Stimulated activated CD4-positive, alpha-beta T cell treated with anti-CD3 and anti-CD28 coated beads, Interleukin-2, amount 100 ng/mL, for 24 hours (primary cell): ENCODE results near the gene KRT3.
"Not testable (repeated sequence)": the region's sequence is repeated elsewhere in the genome, so short reads cannot be mapped to it uniquely, and the experiment has no call there.

Experiments used
- DNase-seq, 2 donors: peaks; one replicate each; pipeline ENCODE4 v3.0.0-alpha.2; 2020

The KRT3 gene

DNA sequence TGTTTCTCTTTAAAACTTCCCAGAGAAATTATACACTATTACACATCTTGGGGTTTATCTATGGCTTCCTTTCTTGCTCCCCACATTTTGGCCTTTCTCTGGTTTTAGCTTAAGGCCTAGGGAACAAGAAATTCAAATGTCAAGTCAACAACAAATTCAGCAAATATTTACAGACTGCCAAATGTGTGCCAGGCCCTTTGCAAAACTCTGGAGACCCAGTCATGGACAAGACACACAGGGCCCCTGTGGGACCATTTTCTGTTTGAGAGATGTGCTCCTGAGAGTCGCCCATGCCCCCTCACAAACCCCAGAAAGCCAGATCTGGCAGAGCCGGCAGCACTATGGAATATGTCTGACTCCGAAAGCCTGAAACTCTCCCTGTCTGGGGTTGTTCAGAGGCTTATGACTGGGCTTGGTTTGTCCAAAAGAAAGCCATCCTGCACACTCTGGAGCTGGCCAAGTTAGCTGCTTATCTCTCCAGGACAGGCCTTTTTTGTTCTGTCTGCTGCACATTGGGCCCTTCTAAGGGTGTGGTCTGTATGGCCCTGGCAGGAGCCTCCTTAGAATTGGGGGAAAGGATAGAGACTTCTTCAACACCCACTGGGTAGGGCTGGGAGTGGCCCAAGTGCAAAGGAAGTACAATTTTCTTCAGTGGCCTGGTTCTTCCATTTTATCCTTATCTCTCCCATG, 1.1 kb upstream of the KRT3 start:
- DNase-seq = no peak

DNA sequence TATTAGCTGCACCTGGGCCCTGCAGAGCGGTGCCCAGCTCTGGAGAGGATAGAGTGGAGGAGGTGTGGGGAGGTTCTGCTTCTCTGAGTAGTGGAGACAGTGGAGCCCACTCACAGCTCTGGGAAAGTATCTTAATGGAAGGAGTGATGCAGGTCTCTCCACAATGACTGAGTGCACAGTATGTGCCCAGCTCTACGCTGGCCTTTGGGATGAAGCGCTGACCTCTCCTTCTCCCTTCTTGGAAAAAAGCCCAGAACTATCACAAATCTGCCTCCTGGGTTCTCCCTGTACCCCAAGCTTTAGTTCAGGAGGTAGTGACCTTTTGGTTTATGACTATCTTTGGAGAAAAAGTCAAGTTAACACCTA, 495 bp upstream of the KRT3 start:
- DNase-seq = no peak

DNA sequence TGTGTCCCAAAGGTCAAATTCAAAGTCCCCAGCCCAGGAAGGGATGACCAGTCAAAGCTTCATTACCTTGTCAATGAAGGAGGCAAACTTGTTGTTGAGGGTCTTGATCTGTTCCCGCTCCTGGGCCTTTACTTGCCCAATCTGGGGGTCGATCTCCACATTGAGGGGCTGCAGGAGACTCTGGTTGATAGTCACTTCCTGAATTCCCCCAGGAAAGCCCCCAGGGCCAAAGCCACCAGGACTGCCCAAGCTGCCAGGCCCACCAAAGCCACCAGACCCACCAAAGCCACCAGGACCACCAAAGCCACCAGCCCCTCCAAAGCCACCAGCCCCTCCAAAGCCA, 614 bp downstream of the KRT3 start:
- not testable (repeated sequence) for DNase-seq

DNA sequence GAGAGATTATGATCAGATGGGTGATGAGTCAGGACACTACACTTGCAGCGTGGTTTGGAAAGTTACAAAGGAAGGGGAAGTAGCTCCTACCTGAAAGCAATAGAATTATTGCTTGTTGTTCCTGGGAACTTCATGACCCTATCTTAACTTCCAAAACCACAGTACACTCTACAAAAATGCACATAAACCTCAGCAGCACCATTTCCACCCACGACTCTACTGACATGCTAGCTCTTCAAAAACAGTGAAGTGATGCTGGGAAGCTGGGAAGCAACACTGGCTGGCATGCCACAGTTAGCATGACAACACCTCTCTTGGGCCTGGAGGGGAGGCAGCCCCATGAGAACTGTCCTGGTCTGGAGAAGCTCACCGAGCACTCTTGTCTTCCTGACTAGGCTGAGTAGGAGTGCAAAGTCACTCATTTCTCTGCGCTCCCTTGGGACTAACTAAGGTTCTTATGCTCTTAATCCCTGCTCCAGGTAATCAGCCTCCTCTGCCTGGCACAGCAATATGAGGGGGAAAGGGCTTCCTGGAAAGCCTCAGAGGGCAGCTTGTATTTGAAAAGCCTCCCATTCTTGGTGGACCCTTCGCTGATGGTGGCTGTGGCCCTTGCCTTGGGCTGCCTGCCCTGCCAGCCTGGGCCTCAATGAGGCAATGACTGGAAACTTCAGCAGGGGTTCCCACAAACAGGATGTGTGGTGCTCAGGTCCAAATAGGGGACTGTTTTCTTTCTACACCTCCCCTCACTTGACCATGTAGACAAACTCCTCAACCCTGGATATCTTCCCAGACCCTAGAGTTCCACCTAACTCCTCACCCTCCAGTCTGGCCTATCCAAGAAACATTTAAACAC, 1.2 kb downstream of the KRT3 start:
- no peak for DNase-seq

DNA sequence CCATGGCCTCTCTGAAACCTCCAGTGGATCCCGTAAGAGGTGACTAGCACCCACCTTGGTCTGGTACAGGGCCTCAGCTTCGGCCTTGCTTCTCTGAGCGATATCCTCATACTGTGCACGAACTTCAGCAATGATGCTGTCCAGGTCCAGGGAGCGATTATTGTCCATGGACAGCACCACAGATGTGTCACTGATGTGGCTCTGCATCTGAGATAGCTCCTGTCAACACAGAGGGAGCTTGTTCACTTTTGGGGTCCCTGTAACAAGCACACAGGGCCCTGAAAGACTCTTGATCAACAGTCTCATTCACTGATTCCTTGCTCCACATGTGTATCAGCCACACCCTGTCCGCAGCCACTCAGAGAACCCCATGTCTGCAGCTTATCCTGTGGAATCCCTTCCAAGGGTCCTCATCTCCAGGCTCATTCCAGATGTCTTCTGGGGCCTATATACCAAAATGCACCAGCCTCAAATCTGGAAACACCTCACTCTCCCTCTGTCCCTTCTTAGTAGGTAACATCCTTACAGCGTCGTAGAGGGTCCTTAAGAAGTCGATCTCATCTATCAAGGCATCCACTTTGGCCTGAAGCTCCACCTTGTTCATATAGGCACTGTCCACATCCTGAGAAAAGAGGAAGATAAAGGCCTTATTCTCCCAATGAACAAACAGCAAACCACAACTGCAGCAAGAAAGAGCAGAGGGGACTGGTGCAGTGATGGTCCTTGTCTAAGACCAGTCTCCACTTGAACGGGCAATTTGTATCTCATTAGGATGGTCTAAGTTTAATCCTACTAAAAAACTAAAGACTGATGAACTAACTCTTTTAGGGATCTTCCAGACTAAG, 3.5 kb downstream of the KRT3 start:
- DNase-seq = no peak

DNA sequence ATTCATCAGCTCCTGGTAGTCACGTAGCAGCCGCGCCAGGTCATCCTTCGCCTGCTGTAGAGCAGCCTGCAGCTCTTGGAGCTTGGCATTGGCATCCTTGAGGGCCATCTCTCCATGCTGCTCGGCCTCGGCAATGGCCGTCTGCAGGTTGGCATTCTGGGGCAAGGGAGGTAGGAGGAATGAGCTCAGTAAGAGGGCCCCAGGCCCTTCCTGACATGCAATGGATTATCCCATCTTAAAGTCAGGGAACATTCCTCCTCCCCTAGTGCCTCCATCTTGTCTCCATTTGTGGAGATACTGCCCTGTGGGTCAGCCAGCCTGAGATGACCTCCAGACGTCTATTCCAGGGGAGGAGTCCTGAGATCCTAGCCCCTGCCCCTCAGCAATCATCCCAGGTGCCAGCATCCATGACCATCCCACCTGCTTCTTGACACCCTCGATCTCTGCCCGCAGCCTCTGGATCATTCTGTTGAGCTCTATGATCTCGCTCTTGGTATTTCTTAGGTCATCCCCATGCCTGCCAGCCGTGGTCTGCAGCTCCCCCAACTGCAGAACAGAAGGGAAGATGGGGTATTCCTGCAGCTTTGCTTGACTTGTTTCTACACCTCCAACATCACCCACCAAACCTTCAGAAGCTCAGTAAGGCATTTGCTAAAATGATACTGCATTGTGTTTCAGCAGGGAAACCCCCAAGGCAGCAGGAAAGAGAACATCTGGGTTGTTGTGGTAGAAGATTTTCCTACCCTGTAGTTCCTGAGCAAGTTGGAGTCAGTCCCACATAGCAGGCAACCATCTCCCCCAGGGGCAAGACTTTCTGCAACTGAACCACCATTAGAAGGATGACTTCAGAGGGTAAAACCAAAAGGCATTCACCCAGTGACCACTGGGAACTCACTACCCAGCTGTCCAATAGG, 4.4 kb downstream of the KRT3 start:
- DNase-seq = no peak

DNA sequence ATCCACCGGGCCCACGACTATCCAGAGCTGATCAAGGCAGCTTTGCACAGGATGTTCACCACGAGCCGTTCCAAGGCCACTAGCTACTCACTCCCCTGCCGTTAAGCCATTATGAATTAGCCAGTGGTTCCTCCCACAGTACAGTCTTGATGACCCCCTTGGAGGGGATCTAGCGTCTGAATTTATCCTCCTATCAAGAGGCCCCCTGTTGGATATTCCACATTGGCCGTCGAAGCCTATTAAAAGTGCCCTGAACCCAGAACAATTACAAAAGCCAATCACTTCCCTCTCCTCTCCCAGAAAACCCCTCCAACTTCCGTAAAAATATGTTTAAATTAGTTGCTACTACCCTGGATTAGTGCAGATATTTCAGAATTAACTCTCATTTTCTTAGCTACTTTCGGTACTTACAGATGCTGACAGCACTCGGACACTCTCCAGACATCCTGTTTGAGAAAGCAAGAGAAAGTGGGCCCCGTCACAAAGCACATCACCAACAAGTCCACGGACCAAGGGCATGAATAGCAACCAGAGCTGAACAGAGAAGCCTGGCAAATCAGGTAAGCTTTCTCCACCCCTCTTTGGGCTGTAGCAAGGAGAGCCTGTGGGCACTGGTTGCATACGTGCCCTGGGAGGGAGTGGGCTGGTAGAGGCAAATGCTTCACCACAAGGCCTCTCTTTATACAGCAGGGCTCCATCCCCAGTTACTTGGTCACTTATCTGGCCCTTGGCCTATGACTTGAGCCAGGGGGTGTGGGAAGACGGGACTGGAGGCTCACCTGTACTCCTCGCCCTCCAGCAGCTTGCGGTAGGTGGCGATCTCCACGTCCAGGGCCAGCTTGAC, 5.3 kb downstream of the KRT3 start:
- no peak for DNase-seq

DNA sequence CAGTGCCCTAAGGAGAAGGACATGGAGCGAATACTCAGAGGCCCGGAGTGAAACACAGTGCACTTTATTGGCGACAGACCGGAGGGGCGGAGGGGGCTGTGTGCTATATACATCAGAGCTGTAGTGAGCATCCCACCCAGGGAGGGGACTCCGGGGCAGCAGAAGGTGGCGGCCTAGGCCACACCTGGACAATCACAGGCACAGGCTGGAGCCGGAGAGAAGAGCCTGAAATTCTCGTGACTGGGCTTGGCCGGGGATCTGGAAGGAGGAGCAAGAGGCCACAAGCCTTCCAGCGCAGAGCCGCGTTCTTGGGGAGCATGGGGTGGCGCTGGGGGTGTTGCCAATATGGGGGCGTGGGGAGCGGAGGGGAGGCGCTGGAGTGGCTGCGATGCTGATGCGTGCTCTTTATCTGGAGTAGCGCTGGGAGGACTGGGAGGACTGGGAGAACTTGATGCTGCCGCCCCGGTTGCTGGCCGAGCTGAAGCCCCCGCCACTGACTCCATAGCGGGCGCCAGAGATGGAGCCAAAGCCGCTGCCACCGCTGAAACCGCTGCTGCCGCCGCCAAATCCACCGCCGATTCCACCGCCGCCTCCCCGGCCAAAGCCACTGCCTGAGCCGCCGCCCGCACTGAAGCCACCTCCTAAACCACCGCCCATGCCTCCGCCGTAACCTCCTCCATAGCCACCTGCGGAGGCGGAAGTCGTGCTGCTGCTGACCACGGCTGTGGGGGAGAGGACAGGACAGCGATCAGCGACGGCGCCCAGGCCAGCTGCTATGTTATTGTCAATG, 6.1 kb downstream of the KRT3 start:
- DNase-seq = peak in 1 of 2 donors; percentile 18

DNA sequence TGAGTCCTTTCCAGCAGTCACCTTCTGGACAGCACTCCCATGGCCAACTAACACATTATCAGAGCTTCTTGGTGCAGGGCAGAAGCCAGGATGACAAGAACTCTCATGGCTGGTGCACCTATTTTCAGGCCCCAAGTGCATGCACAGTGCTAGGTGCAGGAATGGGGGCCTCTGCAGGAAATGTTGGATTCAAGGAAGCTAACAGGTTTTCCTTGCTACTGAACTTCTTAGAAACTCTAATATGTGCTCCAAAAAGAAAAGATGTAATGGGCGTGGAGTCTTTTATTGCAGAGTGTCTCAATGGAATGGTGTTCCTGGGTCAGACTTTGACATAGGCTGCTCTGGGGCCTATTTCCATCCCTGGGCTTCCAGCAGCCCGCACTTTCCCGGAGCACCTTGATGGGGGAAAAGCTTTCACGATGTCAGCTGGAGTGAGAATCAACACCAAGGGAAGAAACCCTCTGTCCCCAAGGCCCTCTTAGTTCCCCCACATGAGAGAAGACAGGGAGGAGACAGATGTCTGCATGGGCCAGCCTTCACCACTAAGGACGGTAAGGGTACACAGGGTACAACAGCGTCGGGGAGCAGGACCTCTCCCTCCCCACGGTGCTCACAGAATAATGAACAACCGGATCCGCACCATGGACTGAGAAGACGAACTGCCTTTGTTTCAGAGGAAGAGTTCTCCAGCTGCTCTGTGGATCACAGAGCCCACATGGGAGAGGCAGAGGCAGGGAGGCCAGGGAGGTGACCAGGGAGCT, 6.9 kb downstream of the KRT3 start:
- no peak for DNase-seq

DNA sequence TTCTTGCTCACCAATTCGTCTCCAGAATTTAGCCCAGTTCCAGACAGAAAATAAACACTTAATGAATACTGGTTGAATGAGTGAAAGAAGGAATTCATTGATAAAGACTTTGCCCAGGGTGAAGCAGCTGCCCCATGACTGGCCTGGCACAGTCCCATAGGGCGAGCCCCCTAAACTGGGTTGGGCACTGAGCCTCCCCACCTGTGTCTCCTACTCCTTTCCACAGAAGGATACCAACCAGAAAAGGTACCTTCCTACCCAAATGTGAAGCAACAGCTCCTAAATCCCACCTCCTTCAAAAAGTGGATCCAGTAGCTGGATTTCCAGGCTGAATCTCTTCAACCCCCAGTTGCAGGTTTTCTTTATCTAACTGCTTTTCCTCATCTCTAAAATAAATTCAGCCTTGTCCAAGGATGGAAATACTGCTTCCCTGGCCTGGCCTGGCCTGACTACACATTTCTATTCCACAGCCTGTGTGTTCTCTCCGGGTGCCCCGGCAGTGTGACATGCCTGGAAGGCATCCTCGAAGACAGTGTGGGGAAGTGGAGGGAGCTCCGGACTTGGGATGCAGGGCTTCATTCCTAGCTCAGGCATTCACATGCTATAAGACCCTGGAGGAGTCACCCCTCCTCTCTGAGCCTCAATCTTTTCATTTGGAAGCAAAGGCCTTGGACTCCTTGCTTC, 7.6 kb downstream of the KRT3 start:
- no peak for DNase-seq

DNA sequence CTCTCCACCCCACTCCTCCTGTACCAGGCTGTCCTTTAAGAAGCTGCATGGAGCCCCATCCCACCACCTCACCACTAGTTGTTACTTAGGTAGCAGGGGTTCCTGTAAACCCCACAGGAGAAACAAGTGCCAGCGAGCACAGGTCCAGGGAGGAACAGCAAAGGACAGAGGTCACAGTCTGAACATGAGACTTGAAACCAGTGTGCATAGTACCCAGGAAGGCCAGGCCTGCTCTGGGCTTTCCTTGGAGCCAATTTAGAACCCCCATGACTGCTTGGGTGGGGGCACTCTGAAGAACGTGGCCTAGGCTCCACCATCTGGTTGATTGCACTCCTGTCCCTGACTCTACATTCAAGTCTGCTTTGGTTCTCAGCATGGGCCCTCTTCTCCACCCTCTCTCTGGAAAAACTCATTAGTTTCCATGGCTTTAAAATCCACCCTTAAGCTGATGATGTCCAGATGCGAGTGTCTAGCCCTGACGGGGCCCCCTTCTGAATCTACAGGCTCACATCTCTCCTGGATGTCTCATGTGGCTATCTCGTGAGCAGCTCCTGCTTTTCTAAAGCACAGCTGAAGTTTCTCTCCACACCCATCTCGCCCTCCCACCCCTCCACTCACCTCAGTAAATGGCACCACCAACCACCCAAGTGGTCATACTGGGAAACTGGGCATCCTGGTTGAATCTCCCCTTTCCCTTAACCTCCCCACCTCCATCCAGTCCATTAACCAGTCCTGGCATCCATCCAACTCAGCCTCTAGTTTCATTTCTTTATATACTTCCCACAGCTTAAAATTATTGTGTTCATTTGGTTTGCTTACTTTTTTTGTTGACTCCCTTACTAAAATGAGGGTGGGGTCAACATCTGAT, 8.4 kb downstream of the KRT3 start:
- DNase-seq = no peak

DNA sequence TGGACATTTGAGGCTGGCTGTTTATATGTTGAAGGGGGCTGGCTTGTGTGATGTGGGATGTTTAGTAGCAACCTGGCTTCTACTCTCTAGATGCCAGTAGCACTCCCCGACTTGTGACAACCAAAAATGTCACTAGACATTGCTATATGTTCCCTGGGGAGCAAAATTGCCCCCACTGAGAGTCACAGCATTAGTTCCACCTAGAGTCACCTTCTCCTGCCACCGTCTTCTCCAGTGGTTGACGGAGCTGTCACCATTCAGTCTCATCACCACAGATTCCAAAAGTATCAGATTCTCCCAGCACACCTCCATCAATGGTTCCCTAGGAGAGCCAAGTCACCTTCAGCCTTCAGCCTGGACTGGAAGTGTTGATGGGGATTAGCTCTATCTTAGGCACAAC, 11.0 kb downstream of the KRT3 start:
- DNase-seq = no peak

DNA sequence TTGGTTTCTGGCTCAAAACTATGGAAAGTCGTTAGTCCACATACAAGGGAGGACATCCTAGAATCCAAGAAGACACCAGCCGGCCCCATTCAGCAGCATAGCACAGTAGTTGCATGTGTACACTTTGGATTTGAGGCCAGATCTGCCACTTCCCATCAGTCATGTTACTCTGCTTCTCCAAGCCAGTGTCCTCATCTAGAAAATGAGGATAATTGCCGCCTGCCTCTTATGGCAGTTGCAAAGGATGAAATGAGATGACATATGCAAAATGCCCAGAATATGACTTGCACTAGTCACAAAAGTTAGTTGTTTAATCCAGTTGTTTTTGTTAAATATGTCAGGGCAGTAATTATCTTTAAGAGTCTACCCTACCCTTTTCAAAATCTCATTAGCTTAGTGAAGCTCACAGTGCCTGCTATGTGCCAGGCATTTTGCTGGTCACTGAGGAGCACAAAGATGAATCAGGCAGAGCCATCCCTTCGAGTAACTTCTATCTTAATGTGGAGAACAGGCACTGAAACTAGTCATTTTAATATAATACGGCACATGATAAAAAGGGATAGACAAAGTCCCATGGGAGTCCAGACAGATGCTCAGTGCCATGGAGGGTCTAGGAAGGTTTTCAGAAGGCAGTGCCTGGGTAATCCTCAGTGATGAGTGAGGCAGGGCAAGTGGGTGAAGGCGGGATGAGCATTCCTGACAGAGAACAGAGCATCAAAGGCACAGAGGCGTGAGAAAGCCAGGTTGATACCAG, 12.2 kb downstream of the KRT3 start:
- no peak for DNase-seq

DNA sequence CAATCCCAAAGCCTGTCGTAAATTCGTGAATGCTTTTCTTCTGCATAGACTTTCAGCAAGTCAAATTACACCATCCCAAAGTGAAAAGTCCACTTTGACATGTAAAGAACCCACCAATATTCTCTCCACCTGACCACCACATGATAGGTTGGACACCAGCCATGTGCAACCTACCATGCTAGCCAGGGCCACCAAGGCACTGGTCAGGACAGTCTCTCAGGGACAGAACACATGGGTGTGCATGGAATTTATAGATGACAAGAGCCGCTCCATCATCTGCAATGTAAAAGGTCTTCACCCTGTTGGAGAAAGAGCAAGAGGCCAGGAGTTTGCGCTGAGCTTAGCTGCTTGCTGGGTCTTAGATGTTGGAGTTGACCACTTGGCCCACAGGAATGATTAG, 13.4 kb downstream of the KRT3 start:
- no peak for DNase-seq

DNA sequence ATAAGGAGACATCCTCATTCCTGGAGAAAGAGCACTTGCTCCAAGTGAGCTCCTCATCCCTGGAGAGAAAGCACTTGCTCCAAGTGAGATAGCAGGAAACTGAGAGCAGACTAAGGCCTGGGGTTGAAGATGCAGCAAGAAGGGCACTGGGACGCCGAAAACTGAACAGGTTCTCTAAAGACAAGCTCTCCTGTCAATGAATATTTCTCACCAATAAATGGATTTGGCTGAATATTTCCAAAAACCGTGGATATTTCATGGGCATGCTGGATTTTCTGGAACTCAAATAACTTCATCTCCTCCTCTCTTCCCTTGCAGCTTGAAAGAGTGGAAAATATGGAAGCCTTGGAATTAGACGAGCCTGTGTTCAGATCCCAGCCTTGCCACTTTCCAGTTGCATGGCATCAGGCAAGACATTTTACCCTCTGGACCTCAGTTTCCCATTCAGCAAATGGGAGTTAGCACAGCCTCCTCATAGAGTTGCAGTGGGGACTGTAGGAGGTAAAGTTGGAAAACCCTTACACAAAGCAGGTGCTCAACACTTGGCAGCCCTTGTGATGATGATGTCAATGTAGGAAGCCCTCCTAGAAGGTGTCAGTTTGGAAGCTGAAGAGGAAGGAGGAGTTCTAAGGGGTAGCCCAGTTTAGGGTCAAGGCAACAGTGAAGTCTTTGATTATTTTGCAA, 14.4 kb downstream of the KRT3 start:
- DNase-seq = no peak

DNA sequence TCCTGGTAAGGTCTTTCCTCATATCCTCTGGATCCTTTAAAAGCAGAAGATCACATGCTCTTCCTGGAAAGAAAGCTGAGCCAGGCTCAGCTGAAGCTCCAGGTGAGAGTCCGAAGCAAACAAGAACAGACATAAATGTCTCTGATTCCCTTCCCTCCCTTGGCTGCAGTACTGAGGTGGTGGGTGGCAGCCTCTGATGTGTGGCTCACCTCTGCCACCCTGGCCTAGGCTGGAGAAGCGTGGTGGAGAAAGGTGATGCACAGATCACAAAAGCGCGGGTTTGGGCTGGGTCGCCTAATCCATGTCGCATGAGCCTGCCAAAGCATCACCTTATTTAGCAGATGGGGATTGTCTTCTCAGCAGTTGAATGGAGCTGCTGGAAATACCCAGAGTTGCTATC, 16.0 kb downstream of the KRT3 start:
- DNase-seq = no peak

DNA sequence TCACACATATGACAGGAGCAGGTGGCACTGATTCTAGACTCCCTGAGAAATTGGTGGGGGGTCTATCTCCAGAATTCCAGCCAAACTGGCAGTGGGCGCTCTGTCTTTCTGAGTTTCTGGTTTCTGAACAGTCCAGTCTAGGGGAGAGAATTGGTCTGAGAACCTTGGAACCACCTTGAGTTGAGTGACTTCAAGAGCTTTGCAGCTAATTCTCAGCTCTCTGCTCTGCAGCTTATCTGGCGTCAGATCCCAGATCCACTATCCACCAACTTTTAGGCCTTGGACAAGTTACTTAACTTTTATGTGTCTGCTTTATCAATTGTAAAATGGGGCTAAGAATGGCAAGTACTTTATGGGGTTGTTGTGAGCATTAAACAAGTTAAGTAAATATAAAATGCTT, 17.1 kb downstream of the KRT3 start:
- DNase-seq = no peak
